ENCODE measurements around the gene PRR23E. TPM values are rescaled to one million over a fixed set of nuclear protein-coding genes. Genes with fewer than 3 reads are reported as not detected.

The PRR23E gene
- total and polyA plus RNA-seq, 2 experiments from 2014 or later = not detected

DNA sequence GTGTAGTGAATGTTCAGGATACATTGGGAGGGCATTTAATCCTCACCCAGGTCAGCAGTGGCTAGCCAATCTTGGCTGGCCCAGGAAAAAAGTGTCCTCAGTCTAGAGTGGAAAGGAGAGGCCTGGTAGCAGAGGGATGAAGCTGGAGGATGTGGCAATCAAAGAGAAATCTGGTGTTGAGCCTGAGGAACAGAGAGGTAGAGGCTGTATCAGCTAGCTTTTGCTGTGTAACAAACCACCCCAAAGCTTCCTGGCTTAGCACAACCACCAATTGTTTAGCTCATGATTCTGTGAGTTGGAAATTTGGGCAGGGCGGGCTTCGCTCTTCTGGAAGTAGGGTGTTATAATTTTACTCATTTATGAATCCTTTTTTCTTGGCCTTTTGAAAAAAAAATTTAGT lies 49.8 kb upstream of the PRR23E start:
- Mint-ChIP-seq H3K27ac (no peak overlapping the region), H3K4me3 (no peak overlapping the region), H3K36me3 (ENCODE audit: low read depth) (no peaks in the 10 kb centered on the region; the same call in 2 of the 3 replicates), H3K4me1 (peaks cover 12% of the 10 kb centered on the region), H3K9me3 (peaks cover 13% of the 10 kb centered on the region), H3K27me3 (ENCODE audit: insufficient read depth, low read depth, poor library complexity) (peaks cover 2% of the 10 kb centered on the region)
- Histone ChIP-seq H3K79me2 (replicated peaks; ENCODE audit: insufficient read depth) (no peaks in the 10 kb centered on the region), H3K27ac (ENCODE audit: low read depth) (no peak overlapping the region), H3K4me1 (ENCODE audit: insufficient read depth) (no peaks in the 10 kb centered on the region), H3K27me3 (ENCODE audit: insufficient read depth) (no peaks in the 10 kb centered on the region), H3K4me2 (no peak overlapping the region), H3K36me3 (ENCODE audit: insufficient read depth) (no peaks in the 10 kb centered on the region), H3F3A (replicated peaks; ENCODE audit: low read depth) (no peaks in the 10 kb centered on the region), H3K9me2 (ENCODE audit: insufficient read depth) (0 out of 2 replicates have a peak, but pooled peaks cover 3% of the 10 kb centered on the region), H4K20me1 (replicated peaks; ENCODE audit: insufficient read depth) (no peaks in the 10 kb centered on the region), H2AFZ (no peak overlapping the region), H3K4me3 (no peak overlapping the region)
- no peak for DNase-seq (ENCODE audit: low spot score)
- no peak for ATAC-seq
- TF ChIP-seq POLR2AphosphoS5 (IDR thresholded peaks at IDR 0.05; ENCODE audit: low read depth) = no peak
- no peak for TF ChIP-seq EZH2 (IDR thresholded peaks at IDR 0.05; ENCODE audit: low read depth, unreplicated experiment)
- TF ChIP-seq, protein P1, sequence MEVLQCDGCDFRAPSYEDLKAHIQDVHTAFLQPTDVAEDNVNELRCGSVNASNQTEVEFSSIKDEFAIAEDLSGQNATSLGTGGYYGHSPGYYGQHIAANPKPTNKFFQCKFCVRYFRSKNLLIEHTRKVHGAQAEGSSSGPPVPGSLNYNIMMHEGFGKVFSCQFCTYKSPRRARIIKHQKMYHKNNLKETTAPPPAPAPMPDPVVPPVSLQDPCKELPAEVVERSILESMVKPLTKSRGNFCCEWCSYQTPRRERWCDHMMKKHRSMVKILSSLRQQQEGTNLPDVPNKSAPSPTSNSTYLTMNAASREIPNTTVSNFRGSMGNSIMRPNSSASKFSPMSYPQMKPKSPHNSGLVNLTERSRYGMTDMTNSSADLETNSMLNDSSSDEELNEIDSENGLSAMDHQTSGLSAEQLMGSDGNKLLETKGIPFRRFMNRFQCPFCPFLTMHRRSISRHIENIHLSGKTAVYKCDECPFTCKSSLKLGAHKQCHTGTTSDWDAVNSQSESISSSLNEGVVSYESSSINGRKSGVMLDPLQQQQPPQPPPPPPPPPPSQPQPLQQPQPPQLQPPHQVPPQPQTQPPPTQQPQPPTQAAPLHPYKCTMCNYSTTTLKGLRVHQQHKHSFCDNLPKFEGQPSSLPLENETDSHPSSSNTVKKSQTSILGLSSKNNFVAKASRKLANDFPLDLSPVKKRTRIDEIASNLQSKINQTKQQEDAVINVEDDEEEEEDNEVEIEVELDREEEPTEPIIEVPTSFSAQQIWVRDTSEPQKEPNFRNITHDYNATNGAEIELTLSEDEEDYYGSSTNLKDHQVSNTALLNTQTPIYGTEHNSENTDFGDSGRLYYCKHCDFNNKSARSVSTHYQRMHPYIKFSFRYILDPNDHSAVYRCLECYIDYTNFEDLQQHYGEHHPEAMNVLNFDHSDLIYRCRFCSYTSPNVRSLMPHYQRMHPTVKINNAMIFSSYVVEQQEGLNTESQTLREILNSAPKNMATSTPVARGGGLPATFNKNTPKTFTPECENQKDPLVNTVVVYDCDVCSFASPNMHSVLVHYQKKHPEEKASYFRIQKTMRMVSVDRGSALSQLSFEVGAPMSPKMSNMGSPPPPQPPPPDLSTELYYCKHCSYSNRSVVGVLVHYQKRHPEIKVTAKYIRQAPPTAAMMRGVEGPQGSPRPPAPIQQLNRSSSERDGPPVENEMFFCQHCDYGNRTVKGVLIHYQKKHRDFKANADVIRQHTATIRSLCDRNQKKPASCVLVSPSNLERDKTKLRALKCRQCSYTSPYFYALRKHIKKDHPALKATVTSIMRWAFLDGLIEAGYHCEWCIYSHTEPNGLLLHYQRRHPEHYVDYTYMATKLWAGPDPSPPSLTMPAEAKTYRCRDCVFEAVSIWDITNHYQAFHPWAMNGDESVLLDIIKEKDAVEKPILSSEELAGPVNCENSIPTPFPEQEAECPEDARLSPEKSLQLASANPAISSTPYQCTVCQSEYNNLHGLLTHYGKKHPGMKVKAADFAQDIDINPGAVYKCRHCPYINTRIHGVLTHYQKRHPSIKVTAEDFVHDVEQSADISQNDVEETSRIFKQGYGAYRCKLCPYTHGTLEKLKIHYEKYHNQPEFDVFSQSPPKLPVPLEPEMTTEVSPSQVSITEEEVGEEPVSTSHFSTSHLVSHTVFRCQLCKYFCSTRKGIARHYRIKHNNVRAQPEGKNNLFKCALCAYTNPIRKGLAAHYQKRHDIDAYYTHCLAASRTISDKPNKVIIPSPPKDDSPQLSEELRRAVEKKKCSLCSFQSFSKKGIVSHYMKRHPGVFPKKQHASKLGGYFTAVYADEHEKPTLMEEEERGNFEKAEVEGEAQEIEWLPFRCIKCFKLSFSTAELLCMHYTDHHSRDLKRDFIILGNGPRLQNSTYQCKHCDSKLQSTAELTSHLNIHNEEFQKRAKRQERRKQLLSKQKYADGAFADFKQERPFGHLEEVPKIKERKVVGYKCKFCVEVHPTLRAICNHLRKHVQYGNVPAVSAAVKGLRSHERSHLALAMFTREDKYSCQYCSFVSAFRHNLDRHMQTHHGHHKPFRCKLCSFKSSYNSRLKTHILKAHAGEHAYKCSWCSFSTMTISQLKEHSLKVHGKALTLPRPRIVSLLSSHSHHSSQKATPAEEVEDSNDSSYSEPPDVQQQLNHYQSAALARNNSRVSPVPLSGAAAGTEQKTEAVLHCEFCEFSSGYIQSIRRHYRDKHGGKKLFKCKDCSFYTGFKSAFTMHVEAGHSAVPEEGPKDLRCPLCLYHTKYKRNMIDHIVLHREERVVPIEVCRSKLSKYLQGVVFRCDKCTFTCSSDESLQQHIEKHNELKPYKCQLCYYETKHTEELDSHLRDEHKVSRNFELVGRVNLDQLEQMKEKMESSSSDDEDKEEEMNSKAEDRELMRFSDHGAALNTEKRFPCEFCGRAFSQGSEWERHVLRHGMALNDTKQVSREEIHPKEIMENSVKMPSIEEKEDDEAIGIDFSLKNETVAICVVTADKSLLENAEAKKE (CRISPR knock-in tag; IDR thresholded peaks at IDR 0.05) = no peak
- no peak for TF ChIP-seq NANOG (IDR thresholded peaks at IDR 0.05; ENCODE audit: borderline replicate concordance)
- no peak for TF ChIP-seq CREB1 (CRISPR knock-in tag; IDR thresholded peaks at IDR 0.05; ENCODE audit: low read depth)
- TF ChIP-seq, protein P2, sequence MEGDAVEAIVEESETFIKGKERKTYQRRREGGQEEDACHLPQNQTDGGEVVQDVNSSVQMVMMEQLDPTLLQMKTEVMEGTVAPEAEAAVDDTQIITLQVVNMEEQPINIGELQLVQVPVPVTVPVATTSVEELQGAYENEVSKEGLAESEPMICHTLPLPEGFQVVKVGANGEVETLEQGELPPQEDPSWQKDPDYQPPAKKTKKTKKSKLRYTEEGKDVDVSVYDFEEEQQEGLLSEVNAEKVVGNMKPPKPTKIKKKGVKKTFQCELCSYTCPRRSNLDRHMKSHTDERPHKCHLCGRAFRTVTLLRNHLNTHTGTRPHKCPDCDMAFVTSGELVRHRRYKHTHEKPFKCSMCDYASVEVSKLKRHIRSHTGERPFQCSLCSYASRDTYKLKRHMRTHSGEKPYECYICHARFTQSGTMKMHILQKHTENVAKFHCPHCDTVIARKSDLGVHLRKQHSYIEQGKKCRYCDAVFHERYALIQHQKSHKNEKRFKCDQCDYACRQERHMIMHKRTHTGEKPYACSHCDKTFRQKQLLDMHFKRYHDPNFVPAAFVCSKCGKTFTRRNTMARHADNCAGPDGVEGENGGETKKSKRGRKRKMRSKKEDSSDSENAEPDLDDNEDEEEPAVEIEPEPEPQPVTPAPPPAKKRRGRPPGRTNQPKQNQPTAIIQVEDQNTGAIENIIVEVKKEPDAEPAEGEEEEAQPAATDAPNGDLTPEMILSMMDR (conservative IDR thresholded peaks at IDR 0.05; ENCODE audit: low read depth in 2 of 2) = no peak
- no peak for TF ChIP-seq ZNF331 (CRISPR knock-in tag; IDR thresholded peaks at IDR 0.05; ENCODE audit: low read depth)
- TF ChIP-seq JUNB (IDR thresholded peaks at IDR 0.05; ENCODE audit: unreplicated experiment) = no peak
- TF ChIP-seq EZH2phosphoT487 (IDR thresholded peaks at IDR 0.05; ENCODE audit: unreplicated experiment) = no peak
- TF ChIP-seq, protein P3, sequence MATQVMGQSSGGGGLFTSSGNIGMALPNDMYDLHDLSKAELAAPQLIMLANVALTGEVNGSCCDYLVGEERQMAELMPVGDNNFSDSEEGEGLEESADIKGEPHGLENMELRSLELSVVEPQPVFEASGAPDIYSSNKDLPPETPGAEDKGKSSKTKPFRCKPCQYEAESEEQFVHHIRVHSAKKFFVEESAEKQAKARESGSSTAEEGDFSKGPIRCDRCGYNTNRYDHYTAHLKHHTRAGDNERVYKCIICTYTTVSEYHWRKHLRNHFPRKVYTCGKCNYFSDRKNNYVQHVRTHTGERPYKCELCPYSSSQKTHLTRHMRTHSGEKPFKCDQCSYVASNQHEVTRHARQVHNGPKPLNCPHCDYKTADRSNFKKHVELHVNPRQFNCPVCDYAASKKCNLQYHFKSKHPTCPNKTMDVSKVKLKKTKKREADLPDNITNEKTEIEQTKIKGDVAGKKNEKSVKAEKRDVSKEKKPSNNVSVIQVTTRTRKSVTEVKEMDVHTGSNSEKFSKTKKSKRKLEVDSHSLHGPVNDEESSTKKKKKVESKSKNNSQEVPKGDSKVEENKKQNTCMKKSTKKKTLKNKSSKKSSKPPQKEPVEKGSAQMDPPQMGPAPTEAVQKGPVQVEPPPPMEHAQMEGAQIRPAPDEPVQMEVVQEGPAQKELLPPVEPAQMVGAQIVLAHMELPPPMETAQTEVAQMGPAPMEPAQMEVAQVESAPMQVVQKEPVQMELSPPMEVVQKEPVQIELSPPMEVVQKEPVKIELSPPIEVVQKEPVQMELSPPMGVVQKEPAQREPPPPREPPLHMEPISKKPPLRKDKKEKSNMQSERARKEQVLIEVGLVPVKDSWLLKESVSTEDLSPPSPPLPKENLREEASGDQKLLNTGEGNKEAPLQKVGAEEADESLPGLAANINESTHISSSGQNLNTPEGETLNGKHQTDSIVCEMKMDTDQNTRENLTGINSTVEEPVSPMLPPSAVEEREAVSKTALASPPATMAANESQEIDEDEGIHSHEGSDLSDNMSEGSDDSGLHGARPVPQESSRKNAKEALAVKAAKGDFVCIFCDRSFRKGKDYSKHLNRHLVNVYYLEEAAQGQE (IDR thresholded peaks at IDR 0.05; ENCODE audit: unreplicated experiment) = no peak
- no peak for TF ChIP-seq ZNF114 (CRISPR knock-in tag; IDR thresholded peaks at IDR 0.05)
- TF ChIP-seq, protein P4, sequence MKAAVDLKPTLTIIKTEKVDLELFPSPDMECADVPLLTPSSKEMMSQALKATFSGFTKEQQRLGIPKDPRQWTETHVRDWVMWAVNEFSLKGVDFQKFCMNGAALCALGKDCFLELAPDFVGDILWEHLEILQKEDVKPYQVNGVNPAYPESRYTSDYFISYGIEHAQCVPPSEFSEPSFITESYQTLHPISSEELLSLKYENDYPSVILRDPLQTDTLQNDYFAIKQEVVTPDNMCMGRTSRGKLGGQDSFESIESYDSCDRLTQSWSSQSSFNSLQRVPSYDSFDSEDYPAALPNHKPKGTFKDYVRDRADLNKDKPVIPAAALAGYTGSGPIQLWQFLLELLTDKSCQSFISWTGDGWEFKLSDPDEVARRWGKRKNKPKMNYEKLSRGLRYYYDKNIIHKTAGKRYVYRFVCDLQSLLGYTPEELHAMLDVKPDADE (IDR thresholded peaks at IDR 0.05) = no peak
- no peak for TF ChIP-seq STAT1 (IDR thresholded peaks at IDR 0.05; ENCODE audit: unreplicated experiment)

Measured in GM23338 (cell line).